Measurements from ENCODE around the gene AHCTF1. TPM values are rescaled to one million over a fixed set of nuclear protein-coding genes. Genes with fewer than 3 reads are reported as not detected.

AHCTF1 gene
- total RNA-seq, 2 donors from 2014 or later = 63.0 to 77.9 TPM

DNA sequence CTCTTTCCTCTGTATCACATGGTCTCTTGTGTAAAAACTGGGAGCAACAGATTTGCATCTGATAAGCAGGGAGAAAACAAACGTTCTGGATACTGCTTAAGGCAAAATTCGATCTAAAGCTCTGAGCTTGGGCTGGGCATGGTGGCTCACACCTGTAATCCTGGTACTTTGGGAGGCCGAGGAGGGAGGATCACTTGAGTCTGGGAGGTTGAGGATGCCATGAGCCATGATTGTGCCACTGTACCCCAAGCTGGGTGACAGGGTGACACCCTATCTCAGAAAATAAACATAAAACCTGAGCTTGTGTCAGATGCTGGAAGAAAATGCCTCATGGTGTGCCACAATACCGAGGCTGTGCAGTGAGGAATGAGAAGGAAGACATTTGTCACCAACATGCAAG is 133.6 kb downstream of the AHCTF1 start:
- H3K36me3 Mint-ChIP-seq (ENCODE audit: low read depth) = no peaks in the 10 kb centered on the region
- H3K4me1 Mint-ChIP-seq = no peaks in the 10 kb centered on the region
- H3K4me3 Mint-ChIP-seq = no peak overlapping the region
- H3K27me3 Mint-ChIP-seq = peaks cover 14% of the 10 kb centered on the region
- no peak for DNase-seq
- H3K27ac Mint-ChIP-seq = no peak overlapping the region
- no peaks in the 10 kb centered on the region for H3K9me3 ChIP-seq (ENCODE audit: control insufficient read depth, low read length, poor library complexity, severe bottlenecking)
- ATAC-seq = no peak

GRCh38 chr1:246797597-246797996 is 134.2 kb downstream of the AHCTF1 start:
- Mint-ChIP-seq H3K36me3 (ENCODE audit: low read depth) (no peaks in the 10 kb centered on the region), H3K27me3 (peaks cover 14% of the 10 kb centered on the region), H3K27ac (no peak overlapping the region), H3K4me3 (no peak overlapping the region), H3K4me1 (no peaks in the 10 kb centered on the region)
- DNase-seq (no peak), ATAC-seq (no peak)
- no peaks in the 10 kb centered on the region for H3K9me3 ChIP-seq (ENCODE audit: control insufficient read depth, low read length, poor library complexity, severe bottlenecking)

DNA sequence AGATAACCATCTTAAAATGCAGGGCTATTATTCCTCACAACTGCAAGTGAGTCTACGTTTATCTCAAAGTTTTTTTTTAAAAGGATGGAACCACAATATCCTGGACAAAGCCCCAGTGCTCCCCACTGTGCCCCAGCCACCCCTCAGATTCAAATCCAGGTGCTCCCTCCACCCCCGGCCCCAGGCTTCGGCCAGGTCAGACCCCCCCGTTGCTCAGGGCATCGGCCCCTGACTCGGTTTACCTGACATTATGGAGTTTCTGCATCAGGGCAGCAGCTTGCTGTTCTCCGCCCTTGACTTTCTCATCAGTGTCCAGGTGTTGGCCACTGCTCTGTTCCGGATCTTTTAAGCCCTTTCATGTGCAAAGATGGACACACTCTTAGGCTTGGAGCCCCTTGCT is 134.6 kb downstream of the AHCTF1 start:
- no peaks in the 10 kb centered on the region for H3K9me3 ChIP-seq (ENCODE audit: control insufficient read depth, low read length, poor library complexity, severe bottlenecking)
- Mint-ChIP-seq H3K27ac (no peak overlapping the region), H3K4me3 (no peak overlapping the region), H3K36me3 (ENCODE audit: low read depth) (no peaks in the 10 kb centered on the region), H3K4me1 (no peaks in the 10 kb centered on the region), H3K27me3 (peaks cover 15% of the 10 kb centered on the region)
- ATAC-seq (no peak), DNase-seq (no peak)

DNA sequence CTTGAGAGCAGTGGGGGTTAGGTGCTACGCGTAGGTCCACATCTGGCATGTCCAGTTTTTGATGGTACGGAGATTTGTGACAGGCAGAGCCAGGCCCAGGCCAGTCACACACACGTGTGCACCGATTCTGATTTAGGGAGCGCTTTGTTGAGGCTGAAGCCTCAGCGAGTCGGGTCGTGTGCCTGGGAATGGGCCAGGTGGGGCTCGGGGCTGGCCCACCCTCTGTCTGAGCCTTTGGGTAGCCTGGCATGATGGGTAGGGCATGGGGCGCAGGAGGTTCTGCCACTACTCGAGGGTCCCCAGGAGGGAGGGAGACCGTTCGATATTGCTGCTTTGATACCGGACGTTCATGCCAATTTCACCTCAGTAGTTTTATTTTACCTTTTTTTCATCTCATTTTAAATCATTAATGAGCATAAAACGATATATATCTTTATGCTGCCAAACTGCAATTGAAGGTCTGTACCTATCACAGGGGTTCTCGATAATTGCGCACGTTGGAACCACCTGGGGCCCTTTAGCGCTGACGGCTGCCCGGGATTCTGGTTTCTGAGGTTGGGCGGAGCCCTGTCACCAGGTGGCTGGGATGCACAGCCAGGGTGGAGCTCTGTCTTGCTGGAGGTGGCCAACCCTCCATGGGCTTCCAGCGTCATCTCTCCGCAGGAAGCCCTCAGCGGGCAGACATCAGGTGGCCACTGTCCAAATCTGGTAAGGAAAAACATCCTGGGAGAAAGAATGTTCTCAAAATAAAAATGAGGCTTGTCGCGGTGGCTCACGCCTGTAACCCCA is 135.6 kb downstream of the AHCTF1 start:
- H3K9me3 ChIP-seq (ENCODE audit: control insufficient read depth, low read length, poor library complexity, severe bottlenecking) = no peaks in the 10 kb centered on the region
- ATAC-seq = no peak
- no peak for DNase-seq
- Mint-ChIP-seq H3K36me3 (ENCODE audit: low read depth) (no peaks in the 10 kb centered on the region), H3K27ac (no peak overlapping the region), H3K27me3 (peaks cover 19% of the 10 kb centered on the region), H3K4me3 (no peak overlapping the region), H3K4me1 (no peaks in the 10 kb centered on the region)

- Mint-ChIP-seq H3K27ac (no peak overlapping the region), H3K36me3 (ENCODE audit: low read depth) (no peaks in the 10 kb centered on the region), H3K27me3 (peaks cover 27% of the 10 kb centered on the region), H3K4me3 (no peak overlapping the region), H3K4me1 (no peaks in the 10 kb centered on the region)
- H3K9me3 ChIP-seq (ENCODE audit: control insufficient read depth, low read length, poor library complexity, severe bottlenecking) = no peaks in the 10 kb centered on the region
- ATAC-seq = no peak
- DNase-seq = no peak
Measured at GRCh38 chr1:246794828-246795671, 136.7 kb downstream of the AHCTF1 start.

DNA sequence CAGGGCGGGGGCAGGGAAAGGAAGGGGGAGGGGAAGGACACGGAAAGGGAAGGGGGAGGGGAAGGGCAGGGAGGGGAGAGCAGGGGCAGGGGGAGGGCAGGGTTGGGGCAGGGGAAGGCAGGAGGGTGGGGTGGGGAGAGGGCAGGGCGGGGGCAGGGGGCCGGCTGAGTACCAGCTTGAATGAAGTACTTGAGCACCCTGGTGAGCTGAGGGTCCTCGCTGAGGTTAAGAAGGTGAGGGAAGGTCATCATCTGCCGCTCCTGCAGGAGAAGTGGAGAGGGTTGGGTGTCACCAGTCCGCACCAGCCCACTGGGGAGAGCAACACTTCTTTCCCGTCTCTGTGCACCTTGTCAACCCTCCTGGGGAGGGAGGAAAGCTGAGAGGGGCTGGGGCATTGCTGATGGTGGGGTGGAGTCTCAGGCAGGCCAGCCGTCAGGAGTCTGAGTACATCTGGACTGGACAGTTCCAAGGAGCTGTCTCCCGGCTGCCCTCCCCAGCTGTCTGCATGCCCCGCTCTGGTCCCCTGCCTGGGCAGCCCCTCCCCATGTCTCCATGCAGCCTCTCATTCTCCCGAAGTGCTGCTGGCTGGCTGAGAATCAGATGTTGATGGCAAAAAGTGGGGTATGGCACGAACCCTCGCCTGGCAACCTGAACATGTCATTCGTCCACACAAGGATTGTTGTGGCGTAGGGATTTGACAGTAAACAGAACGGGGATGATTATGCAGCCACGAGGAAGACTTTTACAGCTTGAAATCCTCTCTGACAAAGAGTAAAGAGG is 137.5 kb downstream of the AHCTF1 start:
- ATAC-seq (no peak), DNase-seq (no peak)
- Mint-ChIP-seq H3K36me3 (ENCODE audit: low read depth) (no peaks in the 10 kb centered on the region), H3K27me3 (peaks cover 34% of the 10 kb centered on the region), H3K4me3 (no peak overlapping the region), H3K27ac (no peak overlapping the region), H3K4me1 (peaks cover under 1% of the 10 kb centered on the region)
- no peaks in the 10 kb centered on the region for H3K9me3 ChIP-seq (ENCODE audit: control insufficient read depth, low read length, poor library complexity, severe bottlenecking)

DNA sequence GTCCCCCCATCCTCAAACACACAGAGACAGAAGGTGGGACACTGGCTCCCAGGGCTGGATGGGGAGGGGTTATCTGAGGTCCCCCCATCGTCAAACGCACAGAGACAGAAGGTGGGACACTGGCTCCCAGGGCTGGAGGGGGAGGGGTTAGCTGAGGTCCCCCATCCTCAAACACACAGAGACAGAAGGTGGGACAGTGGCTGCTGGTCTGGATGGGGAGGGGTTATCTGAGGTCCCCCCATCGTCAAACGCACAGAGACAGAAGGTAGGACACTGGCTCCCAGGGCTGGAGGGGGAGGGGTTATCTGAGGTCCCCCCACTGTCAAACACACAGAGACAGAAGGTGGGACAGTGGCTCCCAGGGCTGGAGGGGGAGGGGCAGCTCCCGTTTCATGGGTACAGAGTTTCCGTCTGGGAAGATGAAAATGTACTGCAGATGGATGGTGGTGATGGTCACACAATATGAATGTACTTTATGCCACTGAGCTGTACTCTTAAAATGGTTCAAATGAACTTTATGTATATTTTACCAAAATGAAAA is 138.3 kb downstream of the AHCTF1 start:
- ATAC-seq = no peak

DNA sequence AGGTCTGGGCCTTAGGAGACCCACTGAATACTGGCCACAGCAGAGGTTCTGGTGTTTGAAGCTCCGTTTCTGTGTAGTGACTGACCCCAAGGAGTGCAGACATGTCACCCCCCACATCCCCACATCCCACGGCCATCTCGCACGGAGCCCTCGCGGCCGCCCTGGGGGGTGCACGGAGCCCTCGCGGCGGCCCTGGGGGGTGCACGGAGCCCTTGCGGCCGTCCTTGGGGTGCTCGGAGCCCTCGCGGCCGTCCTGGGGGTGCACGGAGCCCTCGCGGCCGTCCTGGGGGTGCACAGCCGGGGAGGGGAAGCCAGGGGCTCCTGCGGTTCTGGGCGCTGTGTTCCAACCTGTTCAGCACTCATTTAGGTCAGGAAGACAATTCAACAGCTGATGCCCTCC is 139.1 kb downstream of the AHCTF1 start:
- peaks cover 23% of the 10 kb centered on the region for H3K27me3 Mint-ChIP-seq
- DNase-seq (no peak), ATAC-seq (no peak)
- no peak overlapping the region for H3K27ac Mint-ChIP-seq
- H3K4me1 Mint-ChIP-seq = peaks cover 2% of the 10 kb centered on the region
- no peaks in the 10 kb centered on the region for H3K9me3 ChIP-seq (ENCODE audit: control insufficient read depth, low read length, poor library complexity, severe bottlenecking)
- no peak overlapping the region for H3K4me3 Mint-ChIP-seq
- no peaks in the 10 kb centered on the region for H3K36me3 Mint-ChIP-seq (ENCODE audit: low read depth)

More for the DNA sequence above, 138.3 kb downstream of the AHCTF1 start:
- no peaks in the 10 kb centered on the region for H3K36me3 Mint-ChIP-seq (ENCODE audit: low read depth)
- H3K27me3 Mint-ChIP-seq = peaks cover 28% of the 10 kb centered on the region
- no peak overlapping the region for H3K27ac Mint-ChIP-seq
- no peak for DNase-seq
- no peak overlapping the region for H3K4me3 Mint-ChIP-seq
- H3K9me3 ChIP-seq (ENCODE audit: control insufficient read depth, low read length, poor library complexity, severe bottlenecking) = no peaks in the 10 kb centered on the region
- peaks cover 2% of the 10 kb centered on the region for H3K4me1 Mint-ChIP-seq

- ATAC-seq = no peak
- DNase-seq = no peak
- H3K9me3 ChIP-seq (ENCODE audit: control insufficient read depth, low read length, poor library complexity, severe bottlenecking) = no peaks in the 10 kb centered on the region
- peaks cover 2% of the 10 kb centered on the region for H3K4me1 Mint-ChIP-seq
- H3K27ac Mint-ChIP-seq = no peak overlapping the region
- H3K27me3 Mint-ChIP-seq = peaks cover 23% of the 10 kb centered on the region
- H3K4me3 Mint-ChIP-seq = no peak overlapping the region
- no peaks in the 10 kb centered on the region for H3K36me3 Mint-ChIP-seq (ENCODE audit: low read depth)
Measured at GRCh38 chr1:246791303-246791918, 140.3 kb downstream of the AHCTF1 start.

- ATAC-seq = no peak
- DNase-seq = no peak
- no peaks in the 10 kb centered on the region for H3K9me3 ChIP-seq (ENCODE audit: control insufficient read depth, low read length, poor library complexity, severe bottlenecking)
- H3K4me1 Mint-ChIP-seq = peaks cover 2% of the 10 kb centered on the region
- H3K27me3 Mint-ChIP-seq = peaks cover 23% of the 10 kb centered on the region
- H3K27ac Mint-ChIP-seq = no peak overlapping the region
- H3K4me3 Mint-ChIP-seq = no peak overlapping the region
- no peaks in the 10 kb centered on the region for H3K36me3 Mint-ChIP-seq (ENCODE audit: low read depth)
Measured at GRCh38 chr1:246790833-246791232, 140.9 kb downstream of the AHCTF1 start.

DNA sequence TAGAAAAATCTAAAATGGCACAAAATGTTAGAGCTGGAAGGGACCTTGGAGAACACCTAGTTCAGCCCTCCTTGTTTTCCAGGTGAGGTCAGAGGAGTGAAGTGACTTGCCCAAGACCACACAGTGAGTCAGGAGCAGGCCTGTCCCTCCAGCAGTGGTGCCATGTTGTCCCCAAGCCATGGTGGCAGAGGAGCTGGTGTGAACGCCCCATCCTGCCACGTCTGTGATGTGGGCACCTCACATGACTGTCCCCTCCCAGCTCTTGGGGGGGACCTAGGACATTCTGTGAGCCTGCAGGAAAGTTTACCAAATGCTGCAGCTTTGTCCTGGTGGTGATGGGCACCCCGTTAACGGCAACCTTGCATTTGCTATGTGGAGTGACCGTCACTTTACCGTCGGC is 141.4 kb downstream of the AHCTF1 start:
- Mint-ChIP-seq H3K36me3 (ENCODE audit: low read depth) (no peaks in the 10 kb centered on the region), H3K27ac (no peak overlapping the region), H3K4me1 (peaks cover 2% of the 10 kb centered on the region), H3K27me3 (peaks cover 23% of the 10 kb centered on the region), H3K4me3 (no peak overlapping the region)
- ATAC-seq (no peak), DNase-seq (no peak)
- H3K9me3 ChIP-seq (ENCODE audit: control insufficient read depth, low read length, poor library complexity, severe bottlenecking) = no peaks in the 10 kb centered on the region

DNA sequence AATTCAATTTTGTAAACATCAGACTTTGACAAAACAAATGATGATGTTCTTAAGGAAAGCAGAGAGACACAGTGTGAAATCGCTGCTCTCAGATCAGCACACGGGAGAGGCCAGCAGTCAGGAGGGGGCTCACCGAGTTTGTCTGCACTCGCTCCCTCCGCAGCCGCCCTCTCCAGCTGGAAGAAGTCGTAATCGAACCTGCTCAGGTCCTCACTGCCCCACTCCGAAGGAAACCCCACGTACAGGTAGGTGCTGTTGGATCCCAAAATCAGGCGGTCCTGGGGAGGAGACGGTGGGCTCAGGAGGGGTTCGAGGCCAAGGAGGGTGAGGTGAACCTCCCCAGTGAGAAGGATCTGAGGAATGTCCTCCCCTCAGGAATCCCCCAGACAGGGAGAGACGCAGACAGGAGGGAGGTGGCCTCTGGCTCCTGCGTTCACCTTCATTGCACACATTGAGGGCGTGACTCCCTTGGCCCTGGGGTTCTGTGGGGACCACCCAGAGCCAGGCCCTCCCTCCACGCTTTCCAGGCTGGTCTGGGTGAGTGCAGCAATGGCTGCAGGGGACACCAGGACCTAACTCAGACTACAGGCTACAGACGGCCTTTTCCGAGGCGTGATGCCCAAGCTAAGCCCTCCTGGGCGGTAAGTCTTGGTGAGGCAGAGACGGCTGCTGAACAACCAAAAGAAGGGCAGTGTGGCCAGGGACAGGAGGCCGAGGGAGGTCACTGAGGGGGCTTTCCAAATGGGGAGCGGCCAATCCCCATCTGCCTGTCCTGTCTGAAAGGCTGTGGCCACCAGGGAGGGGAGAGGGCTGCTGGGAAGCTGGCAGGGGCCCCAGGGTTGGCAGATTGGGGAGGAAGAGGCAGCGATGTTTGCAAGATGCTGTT is 142.1 kb downstream of the AHCTF1 start:
- Mint-ChIP-seq H3K27me3 (peaks cover 23% of the 10 kb centered on the region), H3K4me3 (no peak overlapping the region), H3K27ac (no peak overlapping the region), H3K4me1 (peaks cover 3% of the 10 kb centered on the region), H3K36me3 (ENCODE audit: low read depth) (no peaks in the 10 kb centered on the region)
- DNase-seq (no peak), ATAC-seq (no peak)
- no peaks in the 10 kb centered on the region for H3K9me3 ChIP-seq (ENCODE audit: control insufficient read depth, low read length, poor library complexity, severe bottlenecking)

Data from T-helper 17 cell (primary cell).